GM23338 (cell line): ENCODE results near the gene ACAN.

ENCODE experiments used
- EZH2 ChIP-seq: fragments of 200-600 bp; sonication (generic); IDR thresholded peaks from one replicate; pipeline ENCODE4 v1.8.0; 2017; ENCODE audit warnings: antibody characterized with exemption, mild to moderate bottlenecking, low read depth; ENCODE audit not compliant: unreplicated experiment
- EZH2phosphoT487 ChIP-seq: fragments of 200-600 bp; sonication (generic); IDR thresholded peaks from one replicate; pipeline ENCODE4 v1.8.1; 2018; ENCODE audit warnings: antibody characterized with exemption; ENCODE audit not compliant: unreplicated experiment
- JUNB ChIP-seq: IDR thresholded peaks from one replicate; pipeline ENCODE4 v1.6.1; 2016; ENCODE audit warnings: antibody characterized with exemption; ENCODE audit not compliant: unreplicated experiment
- POLR2AphosphoS5 ChIP-seq: IDR thresholded peaks from 2 replicates; pipeline ENCODE4 v1.6.1; 2016; ENCODE audit warnings: antibody characterized with exemption, low read depth
- TF ChIP-seq, protein P1 (sequence below), 2 experiments: fragments of 200-600 bp in 1 of 2; sonication (generic) in 1 of 2; conservative IDR thresholded peaks; 2 replicates each; pipeline versions ENCODE4 v1.5.1 to v1.6.1; 2016 to 2017; ENCODE audit warnings: antibody characterized with exemption in 2 of 2, low read depth in 2 of 2, mild to moderate bottlenecking in 2 of 2, moderate library complexity in 1 of 2
- TF ChIP-seq, protein P2 (sequence below): IDR thresholded peaks from one replicate; pipeline ENCODE4 v1.6.1; 2018; ENCODE audit warnings: antibody characterized with exemption; ENCODE audit not compliant: unreplicated experiment

DNA sequence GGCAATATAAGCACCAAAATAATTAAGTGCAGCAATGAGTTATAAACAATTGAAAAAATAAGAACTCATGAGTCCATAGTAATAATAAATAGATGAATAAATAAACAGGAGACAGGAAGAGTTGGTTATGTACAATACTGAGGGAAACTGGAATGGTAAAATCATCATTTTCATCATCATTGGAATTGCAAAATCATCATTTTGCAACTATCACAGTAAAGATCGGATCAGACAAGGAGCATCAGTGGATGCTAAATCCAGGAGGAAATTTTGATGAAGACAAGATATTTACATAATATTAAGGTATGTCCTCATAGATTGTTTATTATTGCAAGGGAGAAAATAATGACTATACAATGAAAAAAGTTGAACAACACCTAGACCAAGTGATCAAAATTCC, 38.8 kb upstream of the ACAN start:
- TF ChIP-seq EZH2 (no peak), JUNB (no peak), POLR2AphosphoS5 (no peak), EZH2phosphoT487 (no peak)
- TF ChIP-seq, protein P1, sequence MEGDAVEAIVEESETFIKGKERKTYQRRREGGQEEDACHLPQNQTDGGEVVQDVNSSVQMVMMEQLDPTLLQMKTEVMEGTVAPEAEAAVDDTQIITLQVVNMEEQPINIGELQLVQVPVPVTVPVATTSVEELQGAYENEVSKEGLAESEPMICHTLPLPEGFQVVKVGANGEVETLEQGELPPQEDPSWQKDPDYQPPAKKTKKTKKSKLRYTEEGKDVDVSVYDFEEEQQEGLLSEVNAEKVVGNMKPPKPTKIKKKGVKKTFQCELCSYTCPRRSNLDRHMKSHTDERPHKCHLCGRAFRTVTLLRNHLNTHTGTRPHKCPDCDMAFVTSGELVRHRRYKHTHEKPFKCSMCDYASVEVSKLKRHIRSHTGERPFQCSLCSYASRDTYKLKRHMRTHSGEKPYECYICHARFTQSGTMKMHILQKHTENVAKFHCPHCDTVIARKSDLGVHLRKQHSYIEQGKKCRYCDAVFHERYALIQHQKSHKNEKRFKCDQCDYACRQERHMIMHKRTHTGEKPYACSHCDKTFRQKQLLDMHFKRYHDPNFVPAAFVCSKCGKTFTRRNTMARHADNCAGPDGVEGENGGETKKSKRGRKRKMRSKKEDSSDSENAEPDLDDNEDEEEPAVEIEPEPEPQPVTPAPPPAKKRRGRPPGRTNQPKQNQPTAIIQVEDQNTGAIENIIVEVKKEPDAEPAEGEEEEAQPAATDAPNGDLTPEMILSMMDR (conservative IDR thresholded peaks at IDR 0.05; ENCODE audit: low read depth in 2 of 2), result no peak
- TF ChIP-seq, protein P2, sequence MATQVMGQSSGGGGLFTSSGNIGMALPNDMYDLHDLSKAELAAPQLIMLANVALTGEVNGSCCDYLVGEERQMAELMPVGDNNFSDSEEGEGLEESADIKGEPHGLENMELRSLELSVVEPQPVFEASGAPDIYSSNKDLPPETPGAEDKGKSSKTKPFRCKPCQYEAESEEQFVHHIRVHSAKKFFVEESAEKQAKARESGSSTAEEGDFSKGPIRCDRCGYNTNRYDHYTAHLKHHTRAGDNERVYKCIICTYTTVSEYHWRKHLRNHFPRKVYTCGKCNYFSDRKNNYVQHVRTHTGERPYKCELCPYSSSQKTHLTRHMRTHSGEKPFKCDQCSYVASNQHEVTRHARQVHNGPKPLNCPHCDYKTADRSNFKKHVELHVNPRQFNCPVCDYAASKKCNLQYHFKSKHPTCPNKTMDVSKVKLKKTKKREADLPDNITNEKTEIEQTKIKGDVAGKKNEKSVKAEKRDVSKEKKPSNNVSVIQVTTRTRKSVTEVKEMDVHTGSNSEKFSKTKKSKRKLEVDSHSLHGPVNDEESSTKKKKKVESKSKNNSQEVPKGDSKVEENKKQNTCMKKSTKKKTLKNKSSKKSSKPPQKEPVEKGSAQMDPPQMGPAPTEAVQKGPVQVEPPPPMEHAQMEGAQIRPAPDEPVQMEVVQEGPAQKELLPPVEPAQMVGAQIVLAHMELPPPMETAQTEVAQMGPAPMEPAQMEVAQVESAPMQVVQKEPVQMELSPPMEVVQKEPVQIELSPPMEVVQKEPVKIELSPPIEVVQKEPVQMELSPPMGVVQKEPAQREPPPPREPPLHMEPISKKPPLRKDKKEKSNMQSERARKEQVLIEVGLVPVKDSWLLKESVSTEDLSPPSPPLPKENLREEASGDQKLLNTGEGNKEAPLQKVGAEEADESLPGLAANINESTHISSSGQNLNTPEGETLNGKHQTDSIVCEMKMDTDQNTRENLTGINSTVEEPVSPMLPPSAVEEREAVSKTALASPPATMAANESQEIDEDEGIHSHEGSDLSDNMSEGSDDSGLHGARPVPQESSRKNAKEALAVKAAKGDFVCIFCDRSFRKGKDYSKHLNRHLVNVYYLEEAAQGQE, result no peak
